PC-3 (cell line): ENCODE measurements around the gene ROCK2. TPM values are rescaled to one million over a fixed set of nuclear protein-coding genes. Genes with fewer than 3 reads are reported as not detected.

Experiments
- ATAC-seq: fragments of 200-7000 bp; cut with Tn5 transposase; 2 replicates; pipeline ENCODE4 v1.9.1; 2020; ENCODE audit warnings: mild to moderate bottlenecking, moderate library complexity
- BruUV-seq: library from RNA; stranded (reverse); fragments of 400-500 nt; replicated peaks from 2 replicates; lab custom pipeline; 2021; lab: Mats Ljungman, UMichigan
- CTCF ChIA-PET: fragments of 300-600 bp; sonication (Branson Sonifier 250); formaldehyde crosslinking; loops from one replicate; lab custom pipeline; 2022; ENCODE audit warnings: antibody characterized with exemption; lab: Charles Lee
- POLR2A ChIA-PET: fragments of 300-600 bp; sonication (Branson Sonifier 250); formaldehyde crosslinking; loops from one replicate; lab custom pipeline; 2022; ENCODE audit warnings: antibody characterized with exemption; ENCODE audit not compliant: unreplicated experiment; lab: Charles Lee
- DNase-seq: peaks from one replicate; pipeline ENCODE4 v3.0.0-alpha.2; 2015
- H2AFZ ChIP-seq: fragments of 300-600 bp; sonication (generic); 2 replicates; pipeline ENCODE4 v1.6.0; 2016; ENCODE audit warnings: antibody characterized with exemption, low read length
- H3F3A ChIP-seq: fragments of 300-600 bp; sonication (generic); one replicate; pipeline ENCODE4 v1.6.0; 2017; ENCODE audit warnings: antibody characterized with exemption, low read length, control low read depth, mild to moderate bottlenecking; ENCODE audit not compliant: unreplicated experiment
- H3K27ac ChIP-seq: fragments of 300-600 bp; sonication (generic); 2 replicates; pipeline ENCODE4 v1.5.1; 2016; ENCODE audit warnings: mild to moderate bottlenecking, low read length
- H3K27me3 ChIP-seq: fragments of 300-600 bp; sonication (generic); 2 replicates; pipeline ENCODE4 v1.6.1; 2016; ENCODE audit warnings: low read length, mixed read lengths
- H3K36me3 ChIP-seq: fragments of 300-600 bp; sonication (generic); 2 replicates; pipeline ENCODE4 v1.6.1; 2016; ENCODE audit warnings: low read depth, mixed run types, low read length, mixed read lengths
- H3K4me1 ChIP-seq: fragments of 300-600 bp; sonication (generic); 2 replicates; pipeline ENCODE4 v1.5.1; 2016; ENCODE audit warnings: low read length; ENCODE audit not compliant: insufficient read depth
- H3K4me2 ChIP-seq: fragments of 300-600 bp; sonication (generic); 2 replicates; pipeline ENCODE4 v1.6.0; 2016; ENCODE audit warnings: low read length
- H3K4me3 ChIP-seq: fragments of 300-600 bp; sonication (generic); 2 replicates; pipeline ENCODE4 v1.5.1; 2016; ENCODE audit warnings: mild to moderate bottlenecking, low read length, mixed read lengths
- H3K79me2 ChIP-seq: fragments of 300-600 bp; sonication (generic); 2 replicates; pipeline ENCODE4 v1.6.1; 2017; ENCODE audit warnings: low read length, mixed read lengths
- H3K9ac ChIP-seq: fragments of 300-600 bp; sonication (generic); 2 replicates; pipeline ENCODE4 v1.6.0; 2016; ENCODE audit warnings: mild to moderate bottlenecking, low read length
- H3K9me2 ChIP-seq: fragments of 300-600 bp; sonication (generic); replicated peaks from 2 replicates; pipeline ENCODE4 v1.6.1; 2016; ENCODE audit warnings: mixed run types, low read length, mixed read lengths
- H3K9me3 ChIP-seq: fragments of 300-600 bp; sonication (generic); 2 replicates; pipeline ENCODE4 v1.6.1; 2016; ENCODE audit warnings: low read length, mixed read lengths
- H4K20me1 ChIP-seq: fragments of 300-600 bp; sonication (generic); 2 replicates; pipeline ENCODE4 v1.6.1; 2016; ENCODE audit warnings: low read length, mixed read lengths
- CTCF ChIP-seq: fragments of 300-600 bp; sonication (generic); conservative IDR thresholded peaks from 2 replicates; pipeline ENCODE4 v1.5.1; 2017; ENCODE audit warnings: antibody characterized with exemption, low read depth, mild to moderate bottlenecking, low read length
- EZH2 ChIP-seq: fragments of 300-600 bp; sonication (generic); IDR thresholded peaks from one replicate; pipeline ENCODE4 v1.6.1; 2017; ENCODE audit warnings: antibody characterized with exemption, mild to moderate bottlenecking, low read length; ENCODE audit not compliant: unreplicated experiment
- EZH2phosphoT487 ChIP-seq: fragments of 300-600 bp; sonication (generic); IDR thresholded peaks from 2 replicates; pipeline ENCODE4 v1.6.1; 2018; ENCODE audit warnings: mild to moderate bottlenecking, antibody characterized with exemption, low read length, borderline replicate concordance
- intact Hi-C: fragments of 100-400 bp; cut with micrococcal nuclease; formaldehyde crosslinking; loops from 2 replicates; pipeline ENCODE4 v1.9.0; 2023
- total RNA-seq: library from RNA; depleted of rRNA; stranded (reverse); fragments of >200 nt; gene quantifications from 2 replicates; pipeline ENCODE4 v1.2.3, GENCODE V29; 2014

Gene ROCK2
- total RNA-seq, 1 experiment from 2014 or later = 35.3 TPM

DNA sequence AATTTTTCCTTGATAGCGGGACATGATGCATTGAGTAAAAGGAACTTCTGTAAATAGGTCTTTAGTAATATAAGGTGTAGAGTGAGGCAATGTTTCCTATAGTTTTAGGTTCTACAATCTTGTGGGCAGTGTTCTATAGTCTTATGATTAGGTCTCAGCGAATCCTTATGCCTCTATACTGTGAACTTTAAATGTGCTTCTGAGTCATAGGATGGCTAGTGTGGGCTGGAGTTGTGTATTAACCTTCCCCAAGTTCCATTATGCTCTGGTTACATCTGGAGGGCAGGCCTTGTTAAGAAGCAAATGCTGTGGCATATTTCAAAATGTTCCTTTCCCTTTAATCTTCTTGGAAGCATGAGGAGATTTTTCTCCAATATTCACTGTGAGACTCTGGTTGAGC, 73.5 kb downstream of the ROCK2 start:
- Histone ChIP-seq H4K20me1 (no peaks in the 10 kb centered on the region), H3K27ac (no peak overlapping the region), H3F3A (no peaks in the 10 kb centered on the region), H2AFZ (no peak overlapping the region), H3K4me1 (no peaks in the 10 kb centered on the region), H3K79me2 (peaks cover 46% of the 10 kb centered on the region), H3K27me3 (no peaks in the 10 kb centered on the region), H3K4me2 (no peak overlapping the region), H3K9me3 (no peaks in the 10 kb centered on the region), H3K4me3 (no peak overlapping the region), H3K9ac (no peak overlapping the region), H3K9me2 (no peaks in the 10 kb centered on the region), H3K36me3 (peaks cover 16% of the 10 kb centered on the region; the same call in 1 of the 2 replicates)
- POLR2A ChIA-PET = no interaction called here
- intact Hi-C loops = no loop called here
- no TSS peak for BruUV-seq
- CTCF ChIA-PET = no interaction called here
- no peak for TF ChIP-seq CTCF
- no peak for ATAC-seq
- no peak for DNase-seq

DNA sequence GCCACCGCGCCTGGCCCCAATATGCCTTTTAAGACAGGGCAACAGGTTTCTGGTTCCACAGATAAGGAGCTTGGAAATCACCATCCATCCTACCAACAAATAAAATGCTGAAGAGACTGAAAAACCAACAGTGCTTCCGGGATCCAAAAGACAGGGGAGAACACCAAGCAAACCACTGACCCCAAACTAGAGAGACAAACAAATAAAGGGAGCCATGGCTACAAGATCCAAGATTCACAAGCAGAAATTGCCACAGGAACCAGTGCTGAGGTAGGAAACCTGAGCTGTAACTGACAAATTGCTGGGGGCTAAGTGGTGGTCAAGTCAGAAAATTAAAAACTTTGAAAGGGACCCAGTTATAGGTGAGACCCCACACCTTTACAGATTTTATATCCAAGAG, 76.5 kb downstream of the ROCK2 start:
- Histone ChIP-seq H3K79me2 (peaks cover 36% of the 10 kb centered on the region), H3K27me3 (no peaks in the 10 kb centered on the region), H4K20me1 (no peaks in the 10 kb centered on the region), H2AFZ (no peak overlapping the region), H3K36me3 (peaks cover 19% of the 10 kb centered on the region; the same call in 1 of the 2 replicates), H3K9ac (no peak overlapping the region), H3K4me1 (no peaks in the 10 kb centered on the region), H3K27ac (no peak overlapping the region), H3K9me3 (no peaks in the 10 kb centered on the region), H3K4me3 (no peak overlapping the region), H3K9me2 (no peaks in the 10 kb centered on the region), H3K4me2 (no peak overlapping the region), H3F3A (no peaks in the 10 kb centered on the region)
- ATAC-seq (no peak), DNase-seq (no peak)
- intact Hi-C loops = no loop called here
- POLR2A ChIA-PET = no interaction called here
- BruUV-seq = no TSS peak
- CTCF ChIA-PET = no interaction called here
- TF ChIP-seq EZH2 (no peak), EZH2phosphoT487 (no peak), CTCF (no peak)

DNA sequence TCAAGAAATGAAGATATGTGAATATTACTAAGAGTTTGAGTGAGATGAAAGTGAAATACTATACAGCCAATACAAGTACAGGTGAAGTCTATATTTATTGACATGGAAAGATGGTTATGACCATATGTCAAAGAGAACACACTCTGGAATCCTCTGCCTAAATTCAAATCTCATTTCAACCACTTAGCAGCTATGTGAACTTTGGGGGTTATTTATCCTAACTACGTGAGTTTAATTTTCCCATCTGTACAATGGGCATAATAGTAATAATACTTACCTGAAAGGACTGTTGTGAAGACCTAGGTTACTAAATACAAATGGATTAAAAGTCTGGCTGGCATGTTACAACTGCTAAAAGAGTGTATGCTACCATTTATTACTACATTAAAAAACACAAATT, 79.6 kb downstream of the ROCK2 start:
- H4K20me1 ChIP-seq = no peaks in the 10 kb centered on the region
- peaks cover 36% of the 10 kb centered on the region for H3K79me2 ChIP-seq
- H3K4me1 ChIP-seq = no peaks in the 10 kb centered on the region
- no peak overlapping the region for H2AFZ ChIP-seq
- no TSS peak for BruUV-seq
- no peak overlapping the region for H3K4me3 ChIP-seq
- intact Hi-C loops = no loop called here
- ATAC-seq (no peak), DNase-seq (no peak)
- no peaks in the 10 kb centered on the region for H3K27me3 ChIP-seq
- no peak overlapping the region for H3K27ac ChIP-seq
- H3K4me2 ChIP-seq = no peak overlapping the region
- H3F3A ChIP-seq = no peaks in the 10 kb centered on the region
- H3K36me3 ChIP-seq = 0 out of 2 replicates have a peak, but pooled peaks cover 3% of the 10 kb centered on the region
- no peaks in the 10 kb centered on the region for H3K9me3 ChIP-seq
- no peak overlapping the region for H3K9ac ChIP-seq
- POLR2A ChIA-PET = no interaction called here
- H3K9me2 ChIP-seq = no peaks in the 10 kb centered on the region
- CTCF ChIA-PET = no interaction called here
- TF ChIP-seq CTCF = no peak
- TF ChIP-seq EZH2 = no peak
- TF ChIP-seq EZH2phosphoT487 = no peak
